ENCODE results near the gene IFT43. TPM values are rescaled to one million over a fixed set of nuclear protein-coding genes. Genes with fewer than 3 reads are reported as not detected.

IFT43 gene
- polyA plus RNA-seq (2013, experiment 1 of 2), result 19.5 TPM
- 17.7 TPM for polyA plus RNA-seq (2013, experiment 2 of 2)

DNA sequence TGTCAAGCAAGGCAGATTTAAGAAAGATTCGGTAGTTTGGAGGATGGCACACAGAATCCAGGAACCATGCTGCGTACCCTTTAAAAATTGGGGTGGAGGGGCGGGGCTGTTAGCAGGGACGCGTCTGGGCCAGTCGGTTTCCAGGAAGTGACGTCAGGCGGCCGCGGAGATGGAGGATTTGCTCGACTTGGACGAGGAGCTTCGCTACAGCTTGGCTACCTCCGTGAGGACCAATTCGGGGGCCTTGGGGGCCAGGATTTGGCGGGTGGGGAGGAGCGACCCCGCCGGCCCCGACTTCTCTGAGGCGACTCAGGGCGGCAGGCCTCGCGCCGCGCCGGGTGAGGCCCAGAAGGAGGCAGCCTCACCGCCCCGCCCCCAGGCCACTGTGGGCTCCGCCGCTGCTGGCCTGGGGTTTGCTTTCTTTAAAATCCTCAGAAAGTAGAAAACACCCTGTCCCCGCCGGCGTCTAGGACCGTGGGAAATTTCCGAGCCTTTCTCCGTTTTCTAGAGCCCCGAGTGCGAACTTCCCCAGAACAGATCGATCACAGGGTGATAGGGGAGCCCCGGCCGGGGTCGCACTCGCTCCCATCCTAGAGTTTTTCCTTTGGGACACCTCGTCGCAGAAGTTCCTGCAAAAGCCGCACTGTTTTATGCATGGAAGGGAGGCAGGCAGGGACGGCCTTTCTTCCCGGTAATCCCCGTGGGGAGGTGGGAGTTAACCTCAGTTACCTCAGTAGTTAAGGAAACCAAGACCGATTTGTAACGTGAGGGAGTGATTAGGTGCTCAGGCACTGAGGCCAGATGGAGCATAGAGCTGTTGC lies at the start of gene IFT43:
Gene IFT43, plus strand, starts transcription at position 146 of the 821 bp plus-strand sequence. Its CDS starts 24 bp downstream, at position 170.
- WGBS, result under 1% methylated on average over 52 of the region's 52 CpGs

DNA sequence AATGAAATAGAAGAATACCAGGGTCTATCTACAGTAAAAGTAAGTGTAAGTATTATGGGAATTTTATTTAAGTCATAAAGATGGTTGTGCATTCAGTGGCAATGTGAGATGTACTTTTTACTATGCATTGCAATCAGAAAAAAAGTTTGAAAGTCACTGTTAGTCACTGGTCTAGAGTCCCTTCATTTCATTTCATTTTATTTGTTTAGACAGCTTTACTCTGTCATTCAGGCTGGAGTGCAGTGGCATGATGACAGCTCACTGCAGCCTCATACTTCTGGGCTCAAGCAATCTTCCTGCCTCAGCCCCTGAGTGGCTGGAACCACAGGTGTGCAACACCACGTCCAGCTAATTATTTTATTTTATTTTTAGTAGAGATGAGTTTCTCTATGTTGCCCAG lies 46.4 kb upstream of the IFT43 start:
- H3K18ac ChIP-seq (ENCODE audit: low read depth in 1 of 2, low read length in 2 of 2), result no peak overlapping the region
- H2AFZ ChIP-seq (ENCODE audit: low read depth, low read length), result no peak overlapping the region
- H3K23ac ChIP-seq (ENCODE audit: low read length in 2 of 2), result no peak overlapping the region
- H2BK12ac ChIP-seq (ENCODE audit: low read length in 2 of 2), result no peak overlapping the region
- no peak overlapping the region for H3K4me3 ChIP-seq (ENCODE audit: insufficient read depth in 1 of 2, low read depth in 1 of 2, low read length in 2 of 2)
- H3K27me3 ChIP-seq (ENCODE audit: control insufficient read depth in 1 of 2, insufficient read depth in 1 of 2, low read length in 2 of 2), result no peaks in the 10 kb centered on the region
- H3K9ac ChIP-seq (ENCODE audit: low read length), result no peak overlapping the region
- H4K8ac ChIP-seq (ENCODE audit: low read length), result no peak overlapping the region
- H3K36me3 ChIP-seq (ENCODE audit: control insufficient read depth in 1 of 2, insufficient read depth in 2 of 2, low read depth in 1 of 2, low read length in 2 of 2), result peaks cover 2 to 4% of the 10 kb centered on the region in 2 experiments
- no peak overlapping the region for H3K4ac ChIP-seq (ENCODE audit: low read depth in 1 of 2, low read length in 2 of 2)
- 100% methylated on average over 1 of the region's 1 CpG for WGBS
- DNase-seq, result no peak
- no peak overlapping the region for H2BK120ac ChIP-seq (ENCODE audit: low read depth, low read length)
- no peaks in the 10 kb centered on the region for H3K9me3 ChIP-seq (ENCODE audit: control insufficient read depth, low read length)
- no peak overlapping the region for H2BK5ac ChIP-seq (ENCODE audit: low read depth, low read length, poor library complexity, severe bottlenecking)
- H3K79me1 ChIP-seq (replicated peaks; ENCODE audit: low read length, poor library complexity, severe bottlenecking), result peaks cover 5% of the 10 kb centered on the region
- no peak overlapping the region for H3K4me2 ChIP-seq (ENCODE audit: low read length, poor library complexity, severe bottlenecking)
- H2AK5ac ChIP-seq (ENCODE audit: low read length, severe bottlenecking), result no peak overlapping the region
- H3K4me1 ChIP-seq (ENCODE audit: control insufficient read depth, insufficient read depth, low read depth, low read length), result peaks cover 1% of the 10 kb centered on the region
- no peak overlapping the region for H2BK15ac ChIP-seq (ENCODE audit: low read depth, poor library complexity, severe bottlenecking)
- H3K27ac ChIP-seq (ENCODE audit: low read length, poor library complexity, severe bottlenecking), result no peak overlapping the region
- no peak overlapping the region for H4K91ac ChIP-seq (ENCODE audit: low read length)
- no peak overlapping the region for H3K14ac ChIP-seq (ENCODE audit: low read length in 2 of 2)

More for the DNA sequence above, at the start of gene IFT43:
- Histone ChIP-seq H3K9ac (ENCODE audit: low read length) (peak within 1 kb of the TSS; percentile 97), H3K9me3 (ENCODE audit: control insufficient read depth, low read length) (no peaks in the 10 kb centered on the region), H4K91ac (ENCODE audit: low read length) (no peak within 1 kb of the TSS), H4K8ac (ENCODE audit: low read length) (peak within 1 kb of the TSS; percentile 32), H3K14ac (ENCODE audit: low read length in 2 of 2) (no peak within 1 kb of the TSS), H3K27ac (ENCODE audit: low read length, poor library complexity, severe bottlenecking) (peak within 1 kb of the TSS; percentile 35), H2BK5ac (ENCODE audit: low read depth, low read length, poor library complexity, severe bottlenecking) (peak within 1 kb of the TSS; percentile 79), H2AK5ac (ENCODE audit: low read length, severe bottlenecking) (no peak within 1 kb of the TSS), H3K27me3 (ENCODE audit: control insufficient read depth in 1 of 2, insufficient read depth in 1 of 2, low read length in 2 of 2) (no peaks in the 10 kb centered on the region), H2BK120ac (ENCODE audit: low read depth, low read length) (no peak within 1 kb of the TSS), H3K4me3 (ENCODE audit: insufficient read depth in 1 of 2, low read depth in 1 of 2, low read length in 2 of 2) (peak within 1 kb of the TSS; percentile 88 to 91), H3K4ac (ENCODE audit: low read depth in 1 of 2, low read length in 2 of 2) (peak within 1 kb of the TSS in 1 of 2 experiments; percentile 62), H2BK15ac (ENCODE audit: low read depth, poor library complexity, severe bottlenecking) (peak within 1 kb of the TSS; percentile 89), H3K23ac (ENCODE audit: low read length in 2 of 2) (peak within 1 kb of the TSS in 1 of 2 experiments; percentile 70), H3K79me1 (replicated peaks; ENCODE audit: low read length, poor library complexity, severe bottlenecking) (peaks cover 16% of the 10 kb centered on the region), H2AFZ (ENCODE audit: low read depth, low read length) (peak within 1 kb of the TSS; percentile 54), H2BK12ac (ENCODE audit: low read length in 2 of 2) (peak within 1 kb of the TSS in 1 of 2 experiments; percentile 59), H3K18ac (ENCODE audit: low read depth in 1 of 2, low read length in 2 of 2) (peak within 1 kb of the TSS in 1 of 2 experiments; percentile 65), H3K36me3 (ENCODE audit: control insufficient read depth in 1 of 2, insufficient read depth in 2 of 2, low read depth in 1 of 2, low read length in 2 of 2) (peaks cover 8 to 14% of the 10 kb centered on the region in 2 experiments), H3K4me2 (ENCODE audit: low read length, poor library complexity, severe bottlenecking) (peak within 1 kb of the TSS; percentile 87), H3K4me1 (ENCODE audit: control insufficient read depth, insufficient read depth, low read depth, low read length) (peaks cover 9% of the 10 kb centered on the region)
- DNase-seq, result peak; percentile 86

DNA sequence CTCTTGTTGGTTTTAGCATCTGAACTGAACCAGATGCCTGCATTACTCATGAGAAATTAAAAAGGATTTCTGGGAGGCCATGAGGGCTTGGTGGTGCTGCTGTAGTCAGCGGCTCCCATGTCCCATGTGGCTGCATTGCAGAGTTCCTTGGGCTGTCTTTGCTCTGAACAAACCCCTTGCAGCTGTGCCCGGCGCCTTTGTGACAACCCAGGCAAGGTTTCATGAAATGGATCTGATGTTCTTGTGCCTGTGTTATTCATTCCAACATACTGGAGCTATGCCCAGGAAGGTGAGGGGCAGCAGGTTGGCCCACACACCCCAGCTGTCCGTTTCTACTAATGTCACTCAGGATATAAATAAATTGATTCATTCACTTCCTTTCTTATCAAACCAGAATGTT lies 44.5 kb upstream of the IFT43 start:
- peaks cover 1% of the 10 kb centered on the region for H3K4me1 ChIP-seq (ENCODE audit: control insufficient read depth, insufficient read depth, low read depth, low read length)

DNA sequence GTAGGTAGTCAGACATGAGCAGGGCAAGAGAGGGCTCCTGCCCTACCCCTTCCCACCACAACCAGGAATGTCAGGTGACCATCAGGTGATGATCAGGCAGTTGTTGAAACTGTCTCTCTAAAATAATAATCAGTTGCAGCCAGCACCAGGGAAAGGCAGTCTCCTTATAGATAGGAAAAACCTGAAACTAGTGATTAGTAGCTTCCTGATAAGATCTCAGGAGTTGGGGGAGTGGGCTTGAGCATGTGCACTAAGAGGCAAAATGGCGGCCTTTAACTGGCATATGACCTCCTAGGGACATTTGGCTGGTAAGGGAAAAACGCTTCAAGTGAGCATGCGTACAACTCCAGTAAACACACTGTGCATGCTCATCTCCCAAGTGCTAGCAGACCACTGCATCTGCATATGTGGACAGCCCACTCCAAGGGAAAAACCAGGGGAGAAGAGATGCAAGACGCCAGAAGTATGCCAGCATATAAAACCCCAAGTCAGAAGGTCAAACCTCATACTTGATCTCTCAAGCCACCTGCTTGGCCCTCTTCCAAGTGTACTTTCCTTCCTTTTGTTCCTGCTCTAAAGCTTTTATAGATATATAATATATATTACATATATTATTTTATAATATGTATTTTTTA lies 40.8 kb upstream of the IFT43 start:
- Histone ChIP-seq H3K27ac (ENCODE audit: low read length, poor library complexity, severe bottlenecking) (no peak overlapping the region), H3K9ac (ENCODE audit: low read length) (no peak overlapping the region), H2BK5ac (ENCODE audit: low read depth, low read length, poor library complexity, severe bottlenecking) (no peak overlapping the region), H4K8ac (ENCODE audit: low read length) (no peak overlapping the region), H2BK12ac (ENCODE audit: low read length in 2 of 2) (no peak overlapping the region), H2BK15ac (ENCODE audit: low read depth, poor library complexity, severe bottlenecking) (no peak overlapping the region), H3K14ac (ENCODE audit: low read length in 2 of 2) (no peak overlapping the region), H3K4me2 (ENCODE audit: low read length, poor library complexity, severe bottlenecking) (no peak overlapping the region), H3K18ac (ENCODE audit: low read depth in 1 of 2, low read length in 2 of 2) (no peak overlapping the region), H3K79me1 (replicated peaks; ENCODE audit: low read length, poor library complexity, severe bottlenecking) (peaks cover 6% of the 10 kb centered on the region), H3K9me3 (ENCODE audit: control insufficient read depth, low read length) (no peaks in the 10 kb centered on the region), H3K23ac (ENCODE audit: low read length in 2 of 2) (no peak overlapping the region), H3K27me3 (ENCODE audit: control insufficient read depth in 1 of 2, insufficient read depth in 1 of 2, low read length in 2 of 2) (no peaks in the 10 kb centered on the region), H3K4ac (ENCODE audit: low read depth in 1 of 2, low read length in 2 of 2) (no peak overlapping the region), H2AK5ac (ENCODE audit: low read length, severe bottlenecking) (no peak overlapping the region), H4K91ac (ENCODE audit: low read length) (no peak overlapping the region), H3K36me3 (ENCODE audit: control insufficient read depth in 1 of 2, insufficient read depth in 2 of 2, low read depth in 1 of 2, low read length in 2 of 2) (peaks cover 4 to 9% of the 10 kb centered on the region in 2 experiments), H3K4me1 (ENCODE audit: control insufficient read depth, insufficient read depth, low read depth, low read length) (no peaks in the 10 kb centered on the region), H2AFZ (ENCODE audit: low read depth, low read length) (no peak overlapping the region), H3K4me3 (ENCODE audit: insufficient read depth in 1 of 2, low read depth in 1 of 2, low read length in 2 of 2) (no peak overlapping the region), H2BK120ac (ENCODE audit: low read depth, low read length) (no peak overlapping the region)
- 100% methylated on average over 3 of the region's 4 CpGs for WGBS
- DNase-seq, result no peak

More for the DNA sequence above, 44.5 kb upstream of the IFT43 start:
- Histone ChIP-seq H4K8ac (ENCODE audit: low read length) (no peak overlapping the region), H2AFZ (ENCODE audit: low read depth, low read length) (no peak overlapping the region), H3K4me3 (ENCODE audit: insufficient read depth in 1 of 2, low read depth in 1 of 2, low read length in 2 of 2) (no peak overlapping the region), H3K36me3 (ENCODE audit: control insufficient read depth in 1 of 2, insufficient read depth in 2 of 2, low read depth in 1 of 2, low read length in 2 of 2) (peaks cover 4 to 9% of the 10 kb centered on the region in 2 experiments), H2BK15ac (ENCODE audit: low read depth, poor library complexity, severe bottlenecking) (no peak overlapping the region), H2BK12ac (ENCODE audit: low read length in 2 of 2) (no peak overlapping the region), H3K14ac (ENCODE audit: low read length in 2 of 2) (no peak overlapping the region), H2BK120ac (ENCODE audit: low read depth, low read length) (no peak overlapping the region), H3K4me2 (ENCODE audit: low read length, poor library complexity, severe bottlenecking) (no peak overlapping the region), H3K23ac (ENCODE audit: low read length in 2 of 2) (no peak overlapping the region), H3K18ac (ENCODE audit: low read depth in 1 of 2, low read length in 2 of 2) (no peak overlapping the region), H2AK5ac (ENCODE audit: low read length, severe bottlenecking) (no peak overlapping the region), H3K27ac (ENCODE audit: low read length, poor library complexity, severe bottlenecking) (no peak overlapping the region), H3K9ac (ENCODE audit: low read length) (no peak overlapping the region), H3K4ac (ENCODE audit: low read depth in 1 of 2, low read length in 2 of 2) (no peak overlapping the region), H3K27me3 (ENCODE audit: control insufficient read depth in 1 of 2, insufficient read depth in 1 of 2, low read length in 2 of 2) (no peaks in the 10 kb centered on the region), H4K91ac (ENCODE audit: low read length) (no peak overlapping the region), H2BK5ac (ENCODE audit: low read depth, low read length, poor library complexity, severe bottlenecking) (peak overlapping the region; percentile 62), H3K79me1 (replicated peaks; ENCODE audit: low read length, poor library complexity, severe bottlenecking) (peaks cover 5% of the 10 kb centered on the region), H3K9me3 (ENCODE audit: control insufficient read depth, low read length) (no peaks in the 10 kb centered on the region)
- no peak for DNase-seq
- WGBS, result 95% methylated on average over 4 of the region's 4 CpGs
